Endothelial cell of umbilical vein (primary cell): ENCODE measurements around the gene KIAA1549. TPM values are rescaled to one million over a fixed set of nuclear protein-coding genes. Genes with fewer than 3 reads are reported as not detected.

Experiments
- BruUV-seq: library from RNA; stranded (reverse); fragments of 400-500 nt; replicated peaks from 2 replicates; lab custom pipeline; 2021; lab: Mats Ljungman, UMichigan
- CTCF ChIA-PET: fragments of 300-600, 350-600 bp; sonication (Branson Sonifier 250); formaldehyde crosslinking; loops from one replicate; lab custom pipeline; 2021; ENCODE audit warnings: antibody characterized with exemption, inconsistent platforms; lab: Charles Lee
- POLR2A ChIA-PET: fragments of 300-600, 350-600 bp; sonication (Branson Sonifier 250); formaldehyde crosslinking; loops from one replicate; lab custom pipeline; 2021; ENCODE audit warnings: antibody characterized with exemption, inconsistent platforms; lab: Charles Lee
- DNase-seq: peaks from one replicate; pipeline ENCODE4 v3.0.0-alpha.2; 2011; ENCODE audit warnings: low read depth, low spot score
- FAIRE-seq: peaks from 2 replicates; lab custom pipeline; 2011; peaks lifted over from hg19 to GRCh38; lab: Jason Lieb, UNC
- H2AFZ ChIP-seq: 2 replicates; pipeline ENCODE4 v1.6.0; 2012; ENCODE audit warnings: low read depth, low read length, control low read depth, inconsistent platforms
- H3K27ac ChIP-seq: 2 replicates; pipeline ENCODE4 v1.5.1; 2011; ENCODE audit warnings: low read depth, mild to moderate bottlenecking, control low read depth, low read length, moderate library complexity; ENCODE audit not compliant: insufficient read depth
- H3K27me3 ChIP-seq, 2 experiments: 2 replicates each; pipeline versions ENCODE4 v1.6.0 to v1.6.1; 2011; ENCODE audit warnings: low read length in 2 of 2, mixed read lengths in 1 of 2; ENCODE audit not compliant: control insufficient read depth in 2 of 2, insufficient read depth in 2 of 2
- H3K36me3 ChIP-seq, 2 experiments: 2 replicates in 1 of 2; 3 replicates in 1 of 2; pipeline ENCODE4 v1.5.1; 2011; ENCODE audit warnings: low read length in 2 of 2, mild to moderate bottlenecking in 1 of 2, moderate library complexity in 1 of 2; ENCODE audit not compliant: control insufficient read depth in 2 of 2, insufficient read depth in 2 of 2; ENCODE audit errors: extremely low read depth in 1 of 2
- H3K4me1 ChIP-seq: 3 replicates; pipeline ENCODE4 v1.5.1; 2011; ENCODE audit warnings: mild to moderate bottlenecking, low read length; ENCODE audit not compliant: control insufficient read depth, insufficient read depth; ENCODE audit errors: extremely low read depth
- H3K4me2 ChIP-seq: 2 replicates; pipeline ENCODE4 v1.6.1; 2011; ENCODE audit warnings: low read length, control low read depth, mixed read lengths; ENCODE audit not compliant: insufficient read depth
- H3K4me3 ChIP-seq, 3 experiments: fragments of 200-600 bp in 1 of 3; sonication (generic), shearing (Covaris generic) in 1 of 3; replicated peaks in 1 of 3; 2 replicates each; pipeline ENCODE4 v1.5.1; 2011 to 2016; ENCODE audit warnings: control low read depth in 3 of 3, low read length in 3 of 3, mild to moderate bottlenecking in 2 of 3, inconsistent platforms in 1 of 3, low read depth in 1 of 3, moderate library complexity in 1 of 3; ENCODE audit not compliant: insufficient read depth in 1 of 3
- H3K79me2 ChIP-seq: 2 replicates; pipeline ENCODE4 v1.6.0; 2012; ENCODE audit warnings: low read length, inconsistent platforms; ENCODE audit not compliant: control insufficient read depth, insufficient read depth
- H3K9ac ChIP-seq: replicated peaks from 2 replicates; pipeline ENCODE3; 2011; ENCODE audit warnings: low read length, control low read depth; ENCODE audit not compliant: insufficient read depth; ENCODE audit errors: extremely low read depth
- H3K9me1 ChIP-seq: replicated peaks from 3 replicates; pipeline ENCODE4 v1.6.0; 2011; ENCODE audit warnings: mild to moderate bottlenecking, low read length; ENCODE audit not compliant: control insufficient read depth, insufficient read depth; ENCODE audit errors: extremely low read depth
- H3K9me3 ChIP-seq: replicated peaks from 2 replicates; pipeline ENCODE4 v1.5.1; 2012; ENCODE audit warnings: low read length, inconsistent platforms; ENCODE audit not compliant: control insufficient read depth, insufficient read depth
- H4K20me1 ChIP-seq: replicated peaks from 2 replicates; pipeline ENCODE3; 2011; ENCODE audit warnings: mild to moderate bottlenecking, low read length; ENCODE audit not compliant: control insufficient read depth, insufficient read depth; ENCODE audit errors: extremely low read depth
- EZH2 ChIP-seq: IDR thresholded peaks from 2 replicates; pipeline ENCODE4 v1.6.1; 2012; ENCODE audit warnings: borderline replicate concordance, low read depth, mild to moderate bottlenecking, moderate library complexity, low read length, inconsistent platforms; ENCODE audit not compliant: severe bottlenecking
- FOS ChIP-seq: IDR thresholded peaks from 2 replicates; pipeline ENCODE4 v1.6.1; 2011; ENCODE audit warnings: mild to moderate bottlenecking, low read length, moderate library complexity, borderline replicate concordance; ENCODE audit not compliant: insufficient read depth
- GATA2 ChIP-seq: IDR thresholded peaks from 2 replicates; pipeline ENCODE4 v1.7.0; 2011; ENCODE audit warnings: low read depth, mild to moderate bottlenecking, moderate library complexity, mixed read lengths, low read length; ENCODE audit not compliant: insufficient read length, insufficient read depth
- JUN ChIP-seq: IDR thresholded peaks from 2 replicates; pipeline ENCODE4 v1.6.1; 2011; ENCODE audit warnings: borderline replicate concordance, low read depth; ENCODE audit not compliant: insufficient read length, insufficient read depth
- MAX ChIP-seq: IDR thresholded peaks from 2 replicates; pipeline ENCODE4 v1.6.1; 2011; ENCODE audit not compliant: insufficient read depth, insufficient read length
- MYC ChIP-seq: IDR thresholded peaks from one replicate; pipeline ENCODE4 v1.6.1; 2011; ENCODE audit warnings: mild to moderate bottlenecking, low read depth, low read length
- POLR2A ChIP-seq: IDR thresholded peaks from 2 replicates; pipeline ENCODE4 v1.6.1; 2012; ENCODE audit warnings: low read depth, mild to moderate bottlenecking, control low read depth, low read length
- POLR2AphosphoS5 ChIP-seq: IDR thresholded peaks from 2 replicates; pipeline ENCODE4 v1.6.1; 2012; ENCODE audit warnings: low read depth, mild to moderate bottlenecking, control low read depth, low read length, moderate library complexity; ENCODE audit not compliant: insufficient read depth
- dilution Hi-C: fragments of 300-500 bp; cut with MboI; formaldehyde crosslinking; loops from one replicate; pipeline ENCODE4 v1.15.0; 2019; ENCODE audit warnings: low sequenced_read_pairs; ENCODE audit not compliant: extremely low pct_ligation_motif_present
- intact Hi-C: fragments of 100-400 bp; cut with micrococcal nuclease; formaldehyde crosslinking; loops from one replicate; pipeline ENCODE4 v1.10.0; 2022
- polyA plus RNA-seq, 4 experiments: library from polyadenylated mRNA; depleted of rRNA in 3 of 4; stranded (reverse) in 3 of 4; unstranded in 1 of 4; fragments of >200 nt; gene quantifications; 2 replicates each; pipeline versions ENCODE4 v1.2.1 to v1.2.3, GENCODE V29; 2011 to 2012; ENCODE audit warnings: missing spikeins in 1 of 4
- total RNA-seq: library from RNA; stranded (reverse); gene quantifications from 2 replicates; pipeline ENCODE4 v1.2.3, GENCODE V29; 2021
- TF ChIP-seq, protein P1 (sequence below), 2 donors: IDR thresholded peaks; 1 replicate in 1 of 2; 2 replicates in 1 of 2; pipeline ENCODE4 v1.5.1; 2011; ENCODE audit warnings: low read length in 2 of 2, mild to moderate bottlenecking in 2 of 2, moderate library complexity in 2 of 2, control low read depth in 1 of 2, inconsistent platforms in 1 of 2, low read depth in 1 of 2; ENCODE audit not compliant: insufficient read depth in 1 of 2; ENCODE audit errors: extremely low read depth in 1 of 2

Gene KIAA1549
- total and polyA plus RNA-seq, 2 donors (not counting 3 experiments of a cell fraction or from before 2014, with no cell fraction given): 4.6 to 10.9 TPM

DNA sequence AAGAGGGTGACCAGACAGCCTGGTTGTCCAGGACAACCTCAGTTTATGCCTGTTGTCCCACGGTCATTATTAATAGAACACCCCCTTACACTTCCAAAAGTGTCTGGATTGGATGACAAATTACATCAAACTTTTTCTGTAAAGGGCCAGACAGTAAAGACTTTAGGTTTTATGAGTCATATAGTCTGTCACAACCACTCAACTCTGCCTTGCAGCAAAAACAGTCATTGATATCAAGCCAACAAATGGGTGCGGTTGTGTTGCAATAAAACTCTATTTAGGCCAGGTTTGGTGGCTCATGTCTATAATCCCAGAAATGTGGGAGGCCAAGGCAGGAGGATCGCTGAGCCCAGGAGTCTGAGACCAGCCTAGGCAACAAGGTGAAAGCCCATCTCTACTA is 116.5 kb downstream of the KIAA1549 start:
- no peaks in the 10 kb centered on the region for H3K27me3 ChIP-seq
- TF ChIP-seq POLR2AphosphoS5 (no peak), GATA2 (no peak), MYC (no peak), EZH2 (no peak)
- DNase-seq (no peak), FAIRE-seq (no peak)
- no peak overlapping the region for H3K4me2 ChIP-seq
- peaks cover 0 to 9% of the 10 kb centered on the region in 2 experiments for H3K36me3 ChIP-seq
- no peak overlapping the region for H2AFZ ChIP-seq
- dilution Hi-C loops (no loop called here), intact Hi-C loops (no loop called here)
- no peaks in the 10 kb centered on the region for H3K4me1 ChIP-seq
- no peaks in the 10 kb centered on the region for H3K9me1 ChIP-seq
- no peaks in the 10 kb centered on the region for H4K20me1 ChIP-seq
- CTCF ChIA-PET: interaction anchor here (1.0 kb wide), 1 partner anchor 22 kb away, joined by 4 read pairs; no protein-coding TSS in a partner anchor
- POLR2A ChIA-PET: no interaction called here
- H3K79me2 ChIP-seq: no peaks in the 10 kb centered on the region
- no TSS peak for BruUV-seq
- H3K4me3 ChIP-seq: no peak overlapping the region
- no peaks in the 10 kb centered on the region for H3K9me3 ChIP-seq
- no peak overlapping the region for H3K9ac ChIP-seq
- H3K27ac ChIP-seq: no peak overlapping the region

DNA sequence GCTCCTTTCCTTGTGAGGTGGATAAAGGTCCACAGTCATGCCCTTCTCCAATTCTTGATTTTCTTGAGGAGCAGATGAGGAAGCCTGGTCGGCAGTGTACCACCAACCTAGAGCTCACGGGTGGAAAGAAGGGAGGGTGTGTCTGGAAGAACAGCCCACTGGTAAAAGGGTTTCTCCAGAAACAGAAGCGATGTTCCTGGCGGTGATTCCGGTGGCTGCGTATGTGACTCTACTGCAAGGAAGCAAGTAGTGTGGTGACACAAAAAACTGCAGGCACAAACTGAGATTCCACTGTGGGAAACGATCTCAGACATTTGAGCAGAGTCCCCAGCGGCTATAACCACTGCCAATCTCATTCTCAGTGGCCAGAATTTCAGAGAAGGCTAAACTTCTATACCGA is 117.3 kb downstream of the KIAA1549 start:
- TF ChIP-seq POLR2A (no peak), EZH2 (no peak), POLR2AphosphoS5 (no peak), MYC (no peak), GATA2 (no peak), MAX (no peak), JUN (no peak), FOS (no peak)
- TF ChIP-seq, protein P1, sequence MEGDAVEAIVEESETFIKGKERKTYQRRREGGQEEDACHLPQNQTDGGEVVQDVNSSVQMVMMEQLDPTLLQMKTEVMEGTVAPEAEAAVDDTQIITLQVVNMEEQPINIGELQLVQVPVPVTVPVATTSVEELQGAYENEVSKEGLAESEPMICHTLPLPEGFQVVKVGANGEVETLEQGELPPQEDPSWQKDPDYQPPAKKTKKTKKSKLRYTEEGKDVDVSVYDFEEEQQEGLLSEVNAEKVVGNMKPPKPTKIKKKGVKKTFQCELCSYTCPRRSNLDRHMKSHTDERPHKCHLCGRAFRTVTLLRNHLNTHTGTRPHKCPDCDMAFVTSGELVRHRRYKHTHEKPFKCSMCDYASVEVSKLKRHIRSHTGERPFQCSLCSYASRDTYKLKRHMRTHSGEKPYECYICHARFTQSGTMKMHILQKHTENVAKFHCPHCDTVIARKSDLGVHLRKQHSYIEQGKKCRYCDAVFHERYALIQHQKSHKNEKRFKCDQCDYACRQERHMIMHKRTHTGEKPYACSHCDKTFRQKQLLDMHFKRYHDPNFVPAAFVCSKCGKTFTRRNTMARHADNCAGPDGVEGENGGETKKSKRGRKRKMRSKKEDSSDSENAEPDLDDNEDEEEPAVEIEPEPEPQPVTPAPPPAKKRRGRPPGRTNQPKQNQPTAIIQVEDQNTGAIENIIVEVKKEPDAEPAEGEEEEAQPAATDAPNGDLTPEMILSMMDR (IDR thresholded peaks at IDR 0.05; ENCODE audit: extremely low read depth in 1 of 2, insufficient read depth in 1 of 2, low read depth in 1 of 2, low read length in 2 of 2): no peak
- FAIRE-seq: no peak
- Histone ChIP-seq H3K9me1 (no peaks in the 10 kb centered on the region), H3K4me1 (no peaks in the 10 kb centered on the region), H3K4me3 (no peak overlapping the region), H4K20me1 (no peaks in the 10 kb centered on the region), H3K27ac (no peak overlapping the region), H3K36me3 (peaks cover 0 to 6% of the 10 kb centered on the region in 2 experiments), H3K79me2 (no peaks in the 10 kb centered on the region), H3K9me3 (no peaks in the 10 kb centered on the region), H3K9ac (no peak overlapping the region), H3K27me3 (no peaks in the 10 kb centered on the region), H3K4me2 (no peak overlapping the region), H2AFZ (no peak overlapping the region)
- intact Hi-C loops (no loop called here), dilution Hi-C loops (no loop called here)
- DNase-seq: no peak
- POLR2A ChIA-PET: no interaction called here
- BruUV-seq: no TSS peak
- CTCF ChIA-PET: interaction anchor here (1.0 kb wide), 1 partner anchor 23 kb away, joined by 4 read pairs; no protein-coding TSS in a partner anchor
